ENCODE measurements around the gene DNAH14.
"Not testable (repeated sequence)": the region's sequence is repeated elsewhere in the genome, so short reads cannot be mapped to it uniquely, and the experiment has no call there.

DNAH14 gene

DNA sequence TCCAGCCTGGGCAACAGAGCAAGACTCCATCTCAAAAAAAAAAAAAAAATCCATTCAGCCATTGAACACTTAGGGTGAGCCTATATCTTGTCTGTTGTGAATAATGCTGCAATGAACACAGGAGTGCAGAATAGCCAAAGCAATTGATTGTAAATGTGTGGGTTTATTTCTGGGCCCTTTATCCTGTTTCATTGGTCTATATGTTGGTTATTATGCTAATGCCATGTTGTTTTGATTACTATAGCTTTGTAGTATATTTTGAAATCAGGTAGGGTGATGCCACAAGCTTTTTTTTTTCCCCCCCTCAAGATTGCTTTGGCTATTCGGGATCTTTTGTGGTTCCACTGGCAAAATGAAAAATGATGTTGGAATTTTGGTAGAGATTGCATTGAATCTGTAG is 330.8 kb downstream of the DNAH14 start:
- no peak for DNase-seq

DNA sequence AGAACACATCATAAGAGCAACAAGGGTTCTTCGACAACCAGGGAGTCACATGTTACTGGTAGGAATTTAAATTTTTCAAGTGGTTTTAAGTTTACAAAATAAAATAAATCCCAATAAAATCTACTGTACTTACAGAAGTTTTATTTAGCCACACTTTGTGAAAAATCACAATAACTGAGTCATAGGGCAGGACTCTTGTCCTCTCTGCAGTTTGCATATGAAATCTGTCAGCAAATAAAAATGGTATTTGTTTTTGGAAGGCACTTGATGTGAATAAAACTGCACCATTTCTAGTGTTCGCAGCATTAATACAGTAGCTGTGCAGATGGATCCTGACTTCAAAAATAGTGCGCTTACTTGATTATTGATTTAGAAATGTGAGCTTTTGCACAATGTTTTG is 348.0 kb downstream of the DNAH14 start:
- no peak for DNase-seq

DNA sequence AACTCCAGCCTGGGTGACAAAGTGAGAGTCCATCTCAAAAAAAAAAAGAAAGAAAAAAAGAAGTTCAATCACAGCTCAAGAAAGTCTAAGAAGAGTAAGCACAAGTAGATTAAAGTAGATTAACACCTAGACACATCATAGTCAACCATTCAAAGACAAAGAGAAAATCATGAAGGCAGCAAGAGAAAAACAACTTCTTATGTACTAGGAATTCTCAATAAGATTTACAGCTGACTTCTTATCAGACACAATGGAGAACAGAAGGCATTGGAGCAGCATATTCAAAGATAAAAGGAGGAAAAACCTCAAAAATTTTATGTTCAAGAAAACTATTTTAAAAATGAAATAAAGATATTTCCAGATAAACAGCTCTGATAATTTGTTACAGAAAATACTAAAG is 351.1 kb downstream of the DNAH14 start:
- no peak for DNase-seq

DNA sequence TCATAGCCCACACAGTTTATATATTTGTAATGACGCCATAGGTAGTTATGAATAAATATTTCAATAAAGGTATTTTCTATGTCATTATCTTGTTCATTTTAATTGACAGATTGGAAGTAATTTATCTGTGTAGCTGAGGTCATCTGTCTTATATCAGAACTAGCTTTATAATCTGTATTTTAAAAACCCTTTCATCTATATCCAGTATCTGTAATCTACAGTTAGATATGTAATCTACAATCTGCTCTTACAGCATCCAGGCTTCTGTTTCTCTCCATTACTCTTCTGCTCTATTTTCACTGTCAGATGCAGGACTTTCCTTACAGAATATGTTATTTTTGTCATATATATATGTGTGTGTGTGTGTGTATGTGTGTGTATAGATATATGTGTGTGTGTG is 360.8 kb downstream of the DNAH14 start:
- DNase-seq = no peak

DNA sequence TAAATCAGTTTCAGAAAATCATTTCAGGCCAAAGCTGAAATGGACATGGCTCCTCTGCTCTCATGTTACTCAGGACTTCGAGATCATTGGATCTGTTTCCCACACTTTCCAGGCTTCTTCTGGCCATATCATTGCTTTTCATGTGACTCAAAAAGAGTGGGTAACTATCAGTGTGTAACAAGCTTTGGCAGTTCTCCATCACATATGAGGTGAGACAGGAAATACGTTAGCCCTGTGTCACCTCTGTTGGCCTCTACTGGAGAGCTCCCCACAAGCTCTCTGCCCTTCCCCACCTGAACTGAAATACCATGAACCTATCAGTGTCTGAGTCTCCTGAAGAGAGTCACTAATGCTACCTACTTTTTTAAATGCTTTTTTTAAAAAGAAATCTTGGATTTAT is 370.1 kb downstream of the DNAH14 start:
- DNase-seq = no peak

DNA sequence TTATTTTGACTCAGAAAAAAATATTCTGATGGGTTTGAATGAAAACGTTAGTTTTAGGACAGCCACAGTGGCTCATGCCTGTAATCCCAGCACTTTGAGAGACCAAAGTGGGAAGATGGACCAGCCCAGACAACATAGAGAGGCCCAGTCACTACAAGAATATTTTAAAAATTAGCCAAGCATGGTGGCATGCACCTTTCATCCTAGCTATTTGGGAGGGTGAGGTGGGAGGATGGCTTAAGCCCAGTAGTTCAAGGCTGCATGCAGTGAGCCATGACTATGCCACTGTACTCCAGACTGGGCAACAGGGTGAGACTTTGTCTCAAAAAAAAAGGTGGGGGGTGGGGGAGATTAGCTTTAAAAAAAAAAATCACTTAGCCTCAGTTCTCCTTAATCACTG is 370.9 kb downstream of the DNAH14 start:
- no peak for DNase-seq

DNA sequence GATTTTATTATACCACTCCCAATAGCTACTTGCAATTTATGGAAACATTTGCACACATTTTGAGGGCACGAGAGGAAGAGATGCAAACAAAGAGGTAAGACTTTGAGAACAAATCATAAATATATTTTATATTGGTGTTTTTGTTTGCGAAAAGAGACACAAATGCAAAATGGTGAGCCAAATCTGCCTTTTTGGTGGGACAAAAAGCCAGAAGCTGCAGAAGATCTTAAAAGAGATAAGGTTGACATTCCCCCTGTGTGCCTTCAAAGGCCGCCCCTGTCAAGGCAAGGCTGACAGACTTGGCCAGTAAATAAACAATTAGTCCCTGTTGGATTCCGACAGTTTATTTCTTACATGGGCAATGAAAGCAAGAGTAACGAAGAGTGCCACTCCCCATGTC is 375.5 kb downstream of the DNAH14 start:
- no peak for DNase-seq

DNA sequence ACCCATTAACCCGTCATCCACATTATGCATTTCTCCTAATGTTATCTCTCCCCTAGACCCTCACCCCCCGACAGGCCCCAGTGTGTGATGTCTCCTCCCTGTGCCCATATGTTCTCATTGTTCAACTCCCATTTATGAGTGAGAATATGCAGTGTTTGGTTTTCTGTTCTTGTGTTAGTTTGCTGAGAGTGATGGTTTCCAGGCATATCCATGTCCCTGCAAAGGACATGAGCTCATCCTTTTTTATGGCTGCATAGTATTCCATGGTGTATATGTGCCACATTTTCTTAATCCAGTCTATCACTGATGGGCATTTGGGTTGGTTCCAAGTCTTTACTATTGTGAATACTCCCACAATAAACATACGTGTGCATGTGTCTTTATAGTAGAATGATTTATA is 381.1 kb downstream of the DNAH14 start:
- not testable (repeated sequence) for DNase-seq

DNA sequence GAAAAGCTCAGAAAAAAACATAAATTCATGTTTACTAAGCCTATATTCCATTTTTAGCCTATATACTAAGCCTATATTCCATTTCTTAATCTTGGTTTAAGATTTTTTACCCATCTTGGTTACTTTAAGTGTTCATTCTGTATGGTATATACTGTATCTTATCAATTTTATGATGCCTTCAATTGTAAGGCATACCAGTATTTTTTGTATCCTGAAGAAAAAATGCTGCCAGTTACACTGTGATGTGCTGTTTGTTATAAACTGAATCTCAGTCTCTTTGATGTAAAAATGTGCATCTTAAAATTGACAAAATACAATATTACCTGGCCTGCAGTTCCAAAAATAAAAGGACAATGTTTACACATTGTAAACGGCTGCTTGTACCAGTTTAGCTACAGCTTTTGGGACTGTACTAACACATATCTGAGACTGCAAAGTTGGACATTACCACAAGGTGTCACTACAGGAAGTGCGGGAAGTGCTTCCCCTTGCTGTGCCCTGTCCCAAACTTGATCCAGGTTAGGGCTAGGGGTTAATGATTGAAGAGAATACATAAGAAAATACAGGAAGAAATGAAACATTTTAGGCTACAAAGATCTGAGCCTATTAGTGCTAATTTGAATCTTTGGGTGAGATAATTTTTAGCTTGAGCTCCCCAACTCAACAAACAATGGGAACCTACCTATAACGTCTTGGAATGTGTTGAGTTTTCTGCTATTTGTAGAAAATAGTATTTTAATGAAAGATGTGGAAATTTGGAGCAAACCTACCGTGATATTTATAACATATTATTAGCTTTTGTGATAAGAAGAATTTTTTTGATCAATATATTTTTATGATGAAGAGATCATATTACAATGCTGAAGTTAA is 389.5 kb downstream of the DNAH14 start:
- no peak for DNase-seq

DNA sequence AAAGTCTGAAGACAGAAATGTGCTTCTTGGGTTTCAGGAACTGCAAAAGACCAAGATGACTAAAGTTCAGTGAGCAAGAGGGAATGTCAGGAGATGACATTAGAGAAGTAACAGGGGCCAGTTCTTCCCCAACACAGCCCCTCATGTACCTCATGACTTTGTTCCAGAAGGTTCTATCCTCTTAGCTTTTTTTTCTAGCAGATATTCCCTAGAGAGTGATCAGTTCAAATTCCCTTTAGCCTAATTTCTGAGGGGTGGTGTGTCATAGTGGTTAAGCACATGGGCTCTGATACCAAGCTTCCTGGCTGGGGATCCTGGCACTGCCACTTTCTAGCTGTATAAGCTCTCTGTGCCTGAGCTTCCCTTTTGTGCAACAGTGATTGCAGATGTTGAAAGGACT is 390.4 kb downstream of the DNAH14 start:
- no peak for DNase-seq

DNA sequence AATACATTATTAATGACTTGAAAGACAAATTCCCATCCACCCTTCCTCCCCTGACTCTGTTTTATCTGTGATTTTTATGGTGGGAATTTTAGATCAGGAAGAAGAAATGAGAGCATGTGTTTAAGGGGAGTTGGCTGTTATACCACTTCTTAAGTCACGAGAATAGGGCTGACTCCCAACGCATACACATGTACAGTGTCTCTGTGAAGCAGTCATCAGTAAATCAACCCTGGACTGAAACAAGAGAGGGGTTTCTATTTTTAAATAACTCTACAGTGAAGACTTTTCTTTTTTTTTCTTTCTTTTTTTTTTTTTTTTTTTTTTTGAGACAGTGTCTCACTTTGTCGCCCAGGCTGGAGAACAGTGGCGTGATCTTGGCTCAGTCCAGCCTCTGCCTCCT is 392.3 kb downstream of the DNAH14 start:
- DNase-seq = no peak

DNA sequence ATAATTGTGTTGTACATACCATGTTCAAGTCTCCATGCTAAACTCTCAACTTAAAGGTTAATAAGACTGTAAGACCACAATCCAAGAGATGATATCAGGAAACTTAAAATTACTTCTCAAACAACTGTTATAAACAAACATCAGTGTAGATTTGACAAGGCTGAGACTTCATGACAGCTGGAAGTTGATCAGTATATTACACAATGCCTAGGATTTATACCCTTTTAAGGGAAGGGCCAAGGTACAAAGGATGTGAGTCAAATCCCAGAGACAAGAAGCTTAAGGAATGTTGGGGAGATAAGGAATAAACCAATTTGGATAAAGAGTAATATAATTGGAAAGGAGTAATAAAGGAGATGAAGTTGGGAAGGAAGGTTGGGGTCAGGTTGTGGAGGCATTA is 399.6 kb downstream of the DNAH14 start:
- DNase-seq = no peak

DNA sequence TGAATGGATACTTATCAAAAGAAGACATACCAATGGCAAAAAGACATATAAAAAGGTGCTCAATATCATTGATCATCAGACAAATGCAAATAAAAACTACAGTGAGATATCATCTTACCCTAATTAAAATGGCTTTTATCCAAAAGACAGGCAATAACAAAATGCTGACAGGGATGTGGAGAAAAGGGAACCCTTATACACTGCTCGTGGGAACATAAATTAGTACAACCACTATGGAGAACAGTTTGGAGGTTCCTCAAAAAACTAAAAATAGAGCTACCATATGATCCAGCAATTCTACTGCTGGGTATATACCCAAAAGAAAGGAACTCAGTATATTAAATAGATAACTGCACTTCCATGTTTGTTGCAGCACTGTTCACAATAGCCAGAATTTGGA is 400.5 kb downstream of the DNAH14 start:
- DNase-seq = not testable (repeated sequence)

DNA sequence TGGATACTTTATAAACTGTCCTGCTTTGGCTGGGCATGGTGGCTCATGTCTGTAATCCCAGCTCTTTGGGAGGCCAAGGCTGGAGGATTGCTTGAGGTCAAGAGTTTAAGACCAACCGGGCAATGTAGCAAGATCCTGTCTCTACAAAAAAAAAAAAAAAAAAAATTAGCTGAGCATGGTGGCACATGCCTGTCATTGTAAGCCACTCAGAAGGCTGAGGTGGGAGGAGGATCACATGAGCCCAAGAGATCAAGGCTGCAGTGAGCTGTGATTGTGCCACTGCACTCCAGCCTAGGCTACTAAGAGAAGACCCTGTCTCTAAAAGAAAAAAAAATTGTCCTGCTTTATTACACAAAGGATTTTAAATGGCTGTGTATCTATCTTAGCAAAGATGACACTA is 403.2 kb downstream of the DNAH14 start:
- DNase-seq = no peak

DNA sequence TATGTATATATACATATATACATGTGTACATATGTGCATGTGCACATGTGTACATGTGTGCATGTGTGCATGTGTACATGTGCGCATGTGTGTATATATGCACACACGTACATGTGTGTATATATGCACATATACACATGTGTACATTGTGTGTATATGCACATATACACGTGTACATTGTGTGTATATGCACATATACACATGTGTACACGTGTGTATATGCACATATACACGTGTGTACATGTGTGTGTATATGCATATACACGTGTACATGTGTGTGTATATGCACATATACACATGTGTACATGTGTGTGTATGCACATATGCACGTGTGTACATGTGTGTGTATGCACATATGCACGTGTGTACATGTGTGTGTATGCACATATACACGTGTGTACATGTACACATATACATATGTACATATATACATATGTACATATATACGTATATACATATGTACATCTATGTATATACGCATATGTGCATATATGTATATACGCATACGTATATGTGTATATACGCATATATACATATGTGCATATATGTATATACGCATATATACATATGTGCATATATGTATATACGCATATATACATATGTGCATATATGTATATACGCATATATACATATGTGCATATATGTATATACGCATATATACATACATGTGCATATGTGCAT is 405.8 kb downstream of the DNAH14 start:
- DNase-seq = not testable (repeated sequence)

DNA sequence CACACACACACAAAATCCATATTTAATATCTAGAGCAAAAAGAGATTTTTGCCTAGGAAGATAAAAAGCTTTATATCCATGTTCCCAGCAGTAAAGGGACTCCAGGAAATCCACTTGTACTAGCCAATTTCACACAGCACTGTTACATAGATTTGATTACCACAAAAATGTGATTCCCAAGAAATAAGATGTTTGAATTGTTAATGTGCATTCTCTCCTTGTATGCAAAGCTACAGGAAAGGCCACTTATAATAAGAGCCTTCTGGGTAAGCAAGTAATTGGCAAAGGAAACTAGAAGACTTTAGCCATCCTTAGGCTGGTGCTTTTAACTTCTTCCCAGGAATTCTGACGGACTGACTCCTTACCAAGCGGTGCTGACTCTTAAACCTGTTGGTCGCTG is 409.1 kb downstream of the DNAH14 start:
- no peak for DNase-seq

DNA sequence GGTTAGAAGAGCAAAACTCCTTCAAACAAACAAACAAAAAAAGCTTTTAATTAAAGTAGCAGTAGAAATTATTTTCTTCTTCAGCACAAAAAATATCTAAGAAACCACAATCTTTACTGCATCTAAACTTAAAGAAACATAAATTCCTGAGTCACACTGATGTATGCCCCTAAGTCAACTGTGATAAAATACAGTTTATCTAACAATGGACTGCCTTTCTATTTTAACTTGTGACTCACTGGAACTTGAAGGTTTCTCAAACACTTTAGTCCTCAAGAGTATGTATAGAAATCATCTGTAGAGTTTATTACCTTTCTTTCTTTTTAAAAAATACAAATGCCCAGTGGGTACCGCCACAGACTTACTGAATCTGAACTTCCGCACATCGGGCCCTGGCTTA is 412.2 kb downstream of the DNAH14 start:
- DNase-seq = no peak

DNA sequence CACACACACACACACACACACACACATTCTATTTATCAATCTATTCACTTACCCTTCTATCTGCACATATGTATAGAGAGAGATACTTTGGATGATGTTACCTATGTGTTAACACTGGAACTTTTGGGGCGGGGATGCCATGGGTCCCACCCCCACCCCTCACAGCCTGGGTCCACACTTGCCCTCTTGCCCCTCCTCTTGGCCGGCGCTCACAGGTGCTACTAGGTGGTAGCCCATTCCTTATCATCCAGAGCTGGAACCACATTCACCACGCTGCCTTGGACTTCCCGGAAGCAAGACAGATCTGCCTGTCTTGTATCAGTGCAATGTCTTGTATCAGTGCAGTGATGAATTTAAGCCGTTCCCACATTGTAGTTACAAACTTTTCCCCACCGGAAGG is 413.2 kb downstream of the DNAH14 start:
- no peak for DNase-seq

DNA sequence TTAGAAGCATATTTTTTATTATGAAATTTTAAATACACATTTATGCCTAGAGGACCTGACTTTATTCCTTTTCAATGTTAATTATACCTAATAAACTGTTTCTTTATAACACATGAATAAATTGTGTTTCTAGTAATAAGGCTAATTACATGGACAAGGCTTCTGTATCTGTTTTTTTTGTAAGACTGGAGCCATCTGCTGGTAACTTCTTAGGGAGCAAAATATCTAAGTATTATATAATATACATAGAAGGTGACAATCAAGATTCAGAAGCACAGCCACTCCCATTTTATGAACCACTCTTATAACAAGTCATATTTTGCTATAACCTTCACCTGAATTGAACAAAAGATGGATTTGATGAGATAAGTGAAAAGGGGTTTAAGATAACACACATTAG is 414.1 kb downstream of the DNAH14 start:
- no peak for DNase-seq

DNA sequence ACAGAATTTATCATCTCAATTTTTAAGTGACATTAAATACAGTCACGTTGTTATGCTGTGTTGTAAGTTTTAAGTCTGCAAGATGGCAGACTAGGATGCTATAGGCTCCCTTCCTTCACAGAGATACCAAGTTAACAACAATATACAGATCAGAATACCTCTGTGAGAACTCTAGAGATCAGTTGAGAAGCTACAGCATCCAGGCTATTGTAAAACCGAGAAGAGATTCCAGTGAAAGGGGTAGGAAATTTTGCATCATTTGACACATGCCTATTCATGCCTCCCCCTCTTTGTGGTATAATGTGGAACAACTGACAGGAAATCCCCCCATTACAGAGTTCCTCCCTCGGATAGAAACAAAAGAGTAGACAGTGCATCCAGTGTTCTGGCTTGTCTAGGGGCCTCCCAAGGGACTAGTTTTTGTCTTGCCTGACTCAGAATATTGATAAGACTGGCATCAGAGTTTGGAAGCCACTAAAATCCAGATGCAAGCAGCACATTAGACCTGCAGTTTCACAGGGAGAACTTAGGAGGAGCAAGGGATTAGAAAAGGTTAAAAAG is 417.7 kb downstream of the DNAH14 start:
- no peak for DNase-seq

DNA sequence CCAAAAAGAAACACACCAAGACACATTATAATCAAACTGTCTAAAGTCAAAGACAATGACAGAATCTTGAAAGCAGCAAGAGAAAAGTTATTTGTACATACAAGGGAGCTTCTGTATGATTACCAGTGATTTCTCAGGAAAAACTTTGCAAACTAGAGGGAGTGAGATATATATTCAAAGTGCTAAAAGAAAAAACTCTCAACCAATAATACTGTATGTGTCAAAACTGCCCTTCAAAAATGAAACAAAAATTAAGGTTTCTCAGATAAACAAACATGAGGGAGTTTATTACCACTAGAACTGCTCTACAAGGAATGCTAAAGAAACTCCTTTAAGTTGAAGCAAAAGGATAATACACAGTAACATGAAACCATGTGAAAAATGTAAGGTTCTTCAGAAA is 418.9 kb downstream of the DNAH14 start:
- DNase-seq = no peak

DNA sequence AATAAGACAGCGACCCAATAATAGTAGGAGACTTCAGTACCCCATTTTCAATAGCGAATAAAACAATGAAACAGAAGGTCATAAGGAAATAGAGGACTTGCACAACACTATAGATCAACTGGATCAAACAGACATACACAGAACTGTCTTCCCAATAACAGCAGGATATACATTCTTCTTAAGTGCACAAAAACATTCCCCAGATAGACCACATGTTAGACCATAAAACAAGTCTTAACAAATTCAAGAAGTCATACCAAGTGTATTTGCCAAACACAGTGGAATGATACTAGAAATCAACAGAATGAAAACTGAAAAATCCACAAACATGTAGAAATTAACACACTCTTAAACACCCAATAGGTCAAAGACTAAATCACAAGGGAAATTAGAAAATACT is 420.4 kb downstream of the DNAH14 start:
- DNase-seq = no peak

DNA sequence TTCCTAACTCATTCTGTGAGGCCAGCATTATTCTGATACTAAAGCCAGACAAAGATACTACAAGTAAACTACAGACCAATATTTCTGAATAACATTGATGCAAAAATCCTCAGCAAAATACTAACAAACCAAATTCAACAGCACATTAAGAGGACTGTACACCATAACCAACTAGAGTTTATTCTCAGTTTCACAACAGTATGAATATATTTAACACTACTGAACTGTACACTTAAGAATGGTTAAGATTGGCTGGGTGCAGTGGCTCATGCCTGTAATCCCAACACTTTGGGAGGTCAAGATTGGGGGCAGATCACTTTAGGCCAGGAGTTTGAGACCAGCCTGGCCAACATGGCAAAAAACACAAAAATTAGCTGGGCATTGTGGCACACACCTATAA is 421.4 kb downstream of the DNAH14 start:
- DNase-seq = no peak

DNA sequence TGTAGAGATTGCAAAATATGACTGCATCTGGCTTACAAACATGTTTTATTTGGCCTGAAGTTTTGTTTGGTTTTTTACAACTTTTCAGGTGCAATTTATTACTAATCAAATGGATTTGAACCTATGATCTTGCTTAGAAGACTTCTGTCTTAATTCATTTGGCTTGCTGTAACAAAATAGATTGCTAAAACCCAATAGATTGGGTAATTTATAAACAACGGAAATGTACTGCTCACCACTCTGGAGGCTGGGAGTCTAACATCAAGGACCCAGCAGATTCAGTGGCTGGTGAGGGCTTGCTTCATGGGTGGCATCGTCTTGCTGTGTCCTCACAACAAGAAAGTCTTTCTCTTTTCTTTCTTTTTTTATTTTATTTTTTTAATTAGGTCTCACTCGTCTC is 425.4 kb downstream of the DNAH14 start:
- no peak for DNase-seq
